Activated CD4-positive, alpha-beta T cell treated with anti-CD3 and anti-CD28 coated beads for 36 hours (primary cell): ENCODE data around the gene USP34. TPM values are rescaled to one million over a fixed set of nuclear protein-coding genes. Genes with fewer than 3 reads are reported as not detected.

Source experiments
- ATAC-seq: fragments of 200-7000 bp; cut with Tn5 transposase; one replicate; pipeline ENCODE4 v1.10.0; 2021; ENCODE audit warnings: mild to moderate bottlenecking, moderate library complexity
- CTCF ChIA-PET: fragments of 350-600 bp; sonication (Branson Sonifier 250); formaldehyde crosslinking; loops from one replicate; lab custom pipeline; 2021; ENCODE audit warnings: antibody characterized with exemption; lab: Charles Lee
- POLR2A ChIA-PET: fragments of 350-600 bp; sonication (Branson Sonifier 250); formaldehyde crosslinking; loops from one replicate; lab custom pipeline; 2021; ENCODE audit warnings: antibody characterized with exemption, inconsistent platforms; lab: Charles Lee
- DNase-seq: peaks from one replicate; pipeline ENCODE4 v3.0.0-alpha.2; 2020
- H3K27ac Mint-ChIP-seq: one replicate; pipeline ENCODE4 v1.8.0; 2021; ENCODE audit warnings: mixed read lengths
- H3K27me3 Mint-ChIP-seq: one replicate; pipeline ENCODE4 v1.8.0; 2021; ENCODE audit warnings: mixed read lengths
- H3K36me3 Mint-ChIP-seq: one replicate; pipeline ENCODE4 v1.8.0; 2021; ENCODE audit warnings: low read depth, mixed read lengths
- H3K4me1 Mint-ChIP-seq: one replicate; pipeline ENCODE4 v1.8.0; 2021; ENCODE audit warnings: mixed read lengths
- H3K4me3 Mint-ChIP-seq: one replicate; pipeline ENCODE4 v1.8.0; 2021; ENCODE audit warnings: mild to moderate bottlenecking, moderate library complexity, mixed read lengths
- H3K9me3 Mint-ChIP-seq: one replicate; pipeline ENCODE4 v1.8.0; 2021; ENCODE audit warnings: low read depth, mixed read lengths
- intact Hi-C, 2 experiments: fragments of 100-400 bp; cut with DNase I in 1 of 2; cut with micrococcal nuclease in 1 of 2; formaldehyde crosslinking; loops; one replicate each; pipeline versions ENCODE4 v1.14.2 to v1.15.1; 2022 to 2024; cut with DNase I, micrococcal nuclease
- total RNA-seq, 2 experiments: library from RNA; stranded (reverse); gene quantifications; one replicate each; pipeline ENCODE4 v1.2.3, GENCODE V29; 2021

The USP34 gene
- total RNA-seq, 2 experiments from 2014 or later: 63.7 to 67.6 TPM

DNA sequence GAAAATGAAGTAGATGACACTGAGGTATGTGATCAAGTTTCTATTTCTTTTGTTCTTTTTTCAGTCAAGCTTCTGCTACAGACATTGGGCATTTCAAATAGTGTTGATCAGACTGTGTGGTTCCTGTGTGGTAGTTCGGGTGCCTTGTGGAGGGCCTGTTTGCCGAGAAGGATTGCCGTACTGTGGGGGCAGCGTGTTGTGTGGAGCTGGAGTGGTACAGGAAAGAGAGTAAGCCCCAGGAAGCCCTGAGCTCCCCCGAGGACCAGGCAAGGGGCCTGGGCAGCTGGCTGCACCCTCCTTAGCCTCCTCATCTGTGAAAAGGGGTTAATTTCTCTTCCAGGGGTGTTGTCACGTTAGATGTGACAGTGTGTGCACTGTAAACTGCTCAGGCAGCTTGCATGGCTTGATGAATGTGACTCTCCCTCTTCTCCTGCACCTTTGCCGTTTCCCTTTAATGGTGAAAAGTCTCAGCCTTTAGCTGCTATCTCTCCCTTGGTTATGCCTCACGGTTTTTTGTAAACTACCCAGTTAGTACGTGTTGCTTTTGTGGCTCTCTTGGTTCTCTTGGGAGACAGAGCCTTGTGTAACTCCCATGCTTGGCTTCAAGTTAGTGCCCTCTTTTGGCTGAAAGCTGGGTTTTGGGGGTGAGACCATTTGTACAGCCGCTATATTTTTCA is 289.4 kb downstream of the USP34 start:
- intact Hi-C loops: no loop called here
- no peaks in the 10 kb centered on the region for H3K9me3 Mint-ChIP-seq
- H3K27ac Mint-ChIP-seq: no peak overlapping the region
- H3K36me3 Mint-ChIP-seq: peaks cover 73% of the 10 kb centered on the region
- no peak for ATAC-seq
- CTCF ChIA-PET: interaction anchor here (0.7 kb wide), 1 partner anchor 399 kb away, joined by 3 read pairs; no protein-coding TSS in a partner anchor
- H3K4me3 Mint-ChIP-seq: no peak overlapping the region
- H3K4me1 Mint-ChIP-seq: peaks cover 62% of the 10 kb centered on the region
- H3K27me3 Mint-ChIP-seq: no peaks in the 10 kb centered on the region
- POLR2A ChIA-PET: no interaction called here
- no peak for DNase-seq

DNA sequence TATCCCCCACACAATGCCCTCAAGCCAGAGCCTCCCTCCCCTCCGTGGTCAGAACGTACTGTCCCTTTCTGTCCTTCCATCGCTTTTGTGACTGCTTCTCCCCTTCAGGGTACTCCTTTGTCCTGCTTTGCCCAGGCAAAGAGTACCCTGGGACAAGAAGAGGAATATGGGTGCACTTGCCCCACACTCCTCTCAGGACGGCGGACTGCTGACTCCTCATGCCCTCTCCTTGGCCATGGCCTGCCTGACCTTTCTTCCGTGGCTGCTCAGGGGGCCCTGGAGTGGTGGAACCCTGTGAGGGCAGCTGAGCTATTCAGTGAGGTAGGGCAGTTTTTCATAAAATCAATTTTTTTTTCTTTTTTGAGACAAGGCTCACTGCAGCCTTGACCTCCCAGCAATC is 290.2 kb downstream of the USP34 start:
- Mint-ChIP-seq H3K4me3 (peak overlapping the region; percentile 86), H3K36me3 (peaks cover 66% of the 10 kb centered on the region), H3K27me3 (no peaks in the 10 kb centered on the region), H3K27ac (peak overlapping the region; percentile 94), H3K9me3 (no peaks in the 10 kb centered on the region), H3K4me1 (peaks cover 67% of the 10 kb centered on the region)
- DNase-seq (no peak), ATAC-seq (no peak)
- CTCF ChIA-PET: no interaction called here
- POLR2A ChIA-PET: no interaction called here
- intact Hi-C loops: no loop called here

DNA sequence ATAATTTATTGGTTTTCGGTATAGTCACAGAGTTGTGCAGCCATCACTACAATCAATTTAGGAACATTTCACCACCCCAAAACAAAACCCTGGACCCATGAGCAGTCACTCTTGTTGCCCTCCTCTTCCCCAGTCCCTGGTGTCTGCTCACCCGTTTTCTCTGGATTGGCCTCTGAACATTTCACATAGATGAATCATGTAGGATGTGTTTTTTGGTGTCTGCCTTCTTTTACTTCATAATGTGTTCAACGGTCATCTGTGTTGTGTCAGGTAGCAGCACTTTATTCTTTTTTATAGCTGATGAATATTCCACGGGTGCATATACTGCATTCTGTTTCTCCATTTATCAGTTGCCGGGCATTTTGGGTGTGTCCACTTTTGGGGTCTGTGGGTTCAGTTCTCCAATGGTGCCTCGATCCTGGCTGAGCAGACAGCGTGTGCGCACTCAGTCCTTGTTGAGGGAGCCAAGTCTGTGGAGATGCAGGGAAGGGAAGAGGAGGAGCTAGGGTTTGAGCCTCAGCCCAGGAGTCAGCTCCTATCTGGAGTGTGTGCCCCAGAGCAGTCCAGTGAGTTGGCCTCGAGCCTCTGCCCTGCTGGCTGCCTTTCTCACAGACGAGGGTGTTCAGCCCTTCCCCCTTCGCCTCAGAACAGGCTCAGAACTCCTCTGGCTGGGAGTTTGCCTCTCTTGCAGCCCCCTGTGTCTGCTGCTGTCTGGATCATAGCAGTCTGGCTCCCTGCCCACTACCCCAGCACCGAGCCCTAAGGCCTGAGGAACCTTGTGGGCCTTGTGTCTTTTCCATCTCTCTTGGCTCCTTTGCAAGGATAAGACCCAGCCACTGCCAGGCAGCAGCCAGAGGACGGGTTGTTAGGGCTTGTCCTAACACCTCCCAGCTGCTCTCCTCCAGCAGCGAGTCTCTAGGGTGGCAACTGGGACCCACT is 290.9 kb downstream of the USP34 start:
- POLR2A ChIA-PET: no interaction called here
- intact Hi-C loops: loop anchor here (5.0 to 10.0 kb wide), 6 partner anchors 113 to 1015 kb away; partner anchors contain the start of genes B3GNT2 (in 1 of the 2), PEX13 (in 1 of the 2), PUS10 (in 1 of the 2) and SANBR (in 1 of the 2)
- Mint-ChIP-seq H3K9me3 (no peaks in the 10 kb centered on the region), H3K4me1 (peaks cover 60% of the 10 kb centered on the region), H3K36me3 (peaks cover 60% of the 10 kb centered on the region), H3K27ac (peak overlapping the region; percentile 94), H3K27me3 (no peaks in the 10 kb centered on the region), H3K4me3 (peak overlapping the region; percentile 86)
- CTCF ChIA-PET: interaction anchor here (0.7 kb wide), 1 partner anchor 113 kb away, joined by 3 read pairs; no protein-coding TSS in a partner anchor
- no peak for ATAC-seq
- DNase-seq: no peak

DNA sequence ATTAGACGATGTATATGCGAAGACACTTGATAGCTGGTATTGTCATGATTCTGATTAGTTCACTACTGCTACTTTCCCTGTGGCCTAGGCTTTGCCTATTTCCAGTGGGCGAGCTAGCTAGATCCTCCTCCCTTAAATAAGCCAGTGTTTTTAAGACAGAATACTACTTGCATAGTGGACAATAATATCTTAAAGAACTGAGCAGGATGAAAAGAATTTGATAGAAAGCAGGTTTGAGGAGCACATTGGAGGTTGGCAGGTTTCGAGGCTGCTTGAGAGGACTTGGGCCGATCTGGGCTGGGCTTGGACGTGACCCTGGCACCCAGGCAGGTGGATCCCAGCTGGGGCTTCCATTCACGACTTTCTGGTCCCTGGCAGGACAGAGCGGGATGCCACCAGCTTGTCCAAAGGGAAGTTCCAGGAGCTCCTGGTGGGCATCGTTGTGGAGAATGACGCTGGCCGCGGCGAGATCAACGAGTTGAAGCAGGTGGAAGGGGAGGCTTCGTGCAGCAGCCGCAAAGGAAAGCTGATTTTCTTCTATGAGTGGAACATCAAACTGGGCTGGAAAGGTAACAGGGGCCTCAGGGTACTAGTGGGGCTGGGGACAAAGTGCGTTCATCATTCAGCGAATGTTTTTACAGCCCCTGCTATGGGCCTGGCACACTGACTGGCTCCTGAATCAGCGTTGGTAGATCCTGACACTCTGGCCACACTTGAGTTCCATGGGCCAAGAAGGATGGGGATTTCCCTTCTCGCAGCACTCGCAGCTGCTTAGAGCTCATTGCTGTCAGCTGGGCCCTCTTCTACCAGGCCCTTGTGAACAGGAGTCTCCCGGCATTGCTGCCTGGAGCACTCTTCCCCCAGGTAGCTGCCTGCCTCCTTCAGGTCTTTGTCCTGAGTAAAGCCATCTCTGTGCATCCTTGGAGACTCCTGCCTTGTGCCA is 292.0 kb downstream of the USP34 start:
- ATAC-seq (no peak), DNase-seq (peak; percentile 50)
- Mint-ChIP-seq H3K36me3 (peaks cover 52% of the 10 kb centered on the region), H3K4me1 (peaks cover 60% of the 10 kb centered on the region), H3K4me3 (peak overlapping the region; percentile 86), H3K27me3 (no peaks in the 10 kb centered on the region), H3K9me3 (no peaks in the 10 kb centered on the region), H3K27ac (peak overlapping the region; percentile 94)
- POLR2A ChIA-PET: interaction anchor here (0.6 to 1.0 kb wide), 2 partner anchors 34 to 397 kb away, joined by 3 to 7 read pairs; no protein-coding TSS in a partner anchor
- intact Hi-C loops: loop anchor here (5.0 to 10.0 kb wide), 6 partner anchors 112 to 1016 kb away; partner anchors contain the start of genes B3GNT2 (in 1 of the 2), PEX13 (in 1 of the 2), PUS10 (in 1 of the 2) and SANBR (in 1 of the 2)
- CTCF ChIA-PET: interaction anchor here (0.7 to 1.0 kb wide), 3 partner anchors 9 to 43 kb away, joined by 3 to 5 read pairs (median 3); no protein-coding TSS in a partner anchor

DNA sequence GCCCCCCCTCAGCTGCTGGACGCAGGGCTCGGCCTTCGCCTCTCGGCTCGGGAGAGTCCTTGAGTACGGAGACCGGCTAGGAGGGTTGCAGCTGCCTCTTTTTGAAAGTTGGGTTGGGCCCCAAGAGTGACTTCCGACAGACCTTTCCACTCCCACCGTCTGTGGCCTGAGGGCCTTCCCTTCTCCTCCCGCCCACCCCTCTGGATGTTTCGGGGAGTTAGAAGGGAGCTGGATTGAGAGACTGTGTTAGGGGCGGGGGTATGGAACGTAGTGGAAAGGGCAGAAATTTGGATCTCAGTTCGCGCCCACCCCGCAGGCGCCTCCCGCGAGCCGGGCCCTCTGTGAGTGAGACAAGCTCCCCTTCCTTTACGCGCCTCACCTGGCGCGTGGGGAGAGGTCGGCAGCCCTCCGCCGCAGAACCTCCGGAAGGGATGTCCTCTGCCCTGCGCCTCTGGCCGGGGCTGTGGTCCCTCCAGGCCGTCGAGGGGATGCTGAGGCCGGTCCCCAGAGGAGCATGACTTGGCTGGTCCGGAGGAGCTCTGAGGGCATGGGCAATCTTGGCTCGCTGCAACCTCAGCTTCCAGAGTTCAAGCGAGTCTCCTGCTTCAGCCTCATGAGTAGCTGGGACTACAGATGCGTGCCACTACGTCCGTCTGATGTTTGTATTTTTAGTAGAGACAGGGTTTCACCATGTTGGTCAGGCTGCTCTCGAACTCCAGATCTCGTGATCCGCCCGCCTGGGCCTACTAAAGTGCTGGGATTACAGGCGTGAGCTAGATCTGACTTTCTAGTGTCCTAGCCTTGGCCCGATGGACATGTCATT is 292.9 kb downstream of the USP34 start:
- Mint-ChIP-seq H3K36me3 (peaks cover 43% of the 10 kb centered on the region), H3K27me3 (no peaks in the 10 kb centered on the region), H3K9me3 (no peaks in the 10 kb centered on the region), H3K27ac (peak overlapping the region; percentile 94), H3K4me3 (peak overlapping the region; percentile 86), H3K4me1 (peaks cover 53% of the 10 kb centered on the region)
- CTCF ChIA-PET: interaction anchor here (0.6 to 1.0 kb wide), 6 partner anchors 10 to 180 kb away, joined by 3 to 5 read pairs (median 3); no protein-coding TSS in a partner anchor
- peak; percentile 56 for DNase-seq
- peak; percentile 10 for ATAC-seq
- intact Hi-C loops: loop anchor here (1.0 to 10.0 kb wide), 19 partner anchors 33 to 1017 kb away; partner anchors contain the start of genes PEX13 (in 2 of the 2), REL (in 2 of the 2), SANBR (in 2 of the 2) and XPO1 (in 2 of the 2)
- POLR2A ChIA-PET: interaction anchor here (0.6 to 1.4 kb wide), 4 partner anchors 15 to 396 kb away, joined by 3 to 7 read pairs (median 3); no protein-coding TSS in a partner anchor

DNA sequence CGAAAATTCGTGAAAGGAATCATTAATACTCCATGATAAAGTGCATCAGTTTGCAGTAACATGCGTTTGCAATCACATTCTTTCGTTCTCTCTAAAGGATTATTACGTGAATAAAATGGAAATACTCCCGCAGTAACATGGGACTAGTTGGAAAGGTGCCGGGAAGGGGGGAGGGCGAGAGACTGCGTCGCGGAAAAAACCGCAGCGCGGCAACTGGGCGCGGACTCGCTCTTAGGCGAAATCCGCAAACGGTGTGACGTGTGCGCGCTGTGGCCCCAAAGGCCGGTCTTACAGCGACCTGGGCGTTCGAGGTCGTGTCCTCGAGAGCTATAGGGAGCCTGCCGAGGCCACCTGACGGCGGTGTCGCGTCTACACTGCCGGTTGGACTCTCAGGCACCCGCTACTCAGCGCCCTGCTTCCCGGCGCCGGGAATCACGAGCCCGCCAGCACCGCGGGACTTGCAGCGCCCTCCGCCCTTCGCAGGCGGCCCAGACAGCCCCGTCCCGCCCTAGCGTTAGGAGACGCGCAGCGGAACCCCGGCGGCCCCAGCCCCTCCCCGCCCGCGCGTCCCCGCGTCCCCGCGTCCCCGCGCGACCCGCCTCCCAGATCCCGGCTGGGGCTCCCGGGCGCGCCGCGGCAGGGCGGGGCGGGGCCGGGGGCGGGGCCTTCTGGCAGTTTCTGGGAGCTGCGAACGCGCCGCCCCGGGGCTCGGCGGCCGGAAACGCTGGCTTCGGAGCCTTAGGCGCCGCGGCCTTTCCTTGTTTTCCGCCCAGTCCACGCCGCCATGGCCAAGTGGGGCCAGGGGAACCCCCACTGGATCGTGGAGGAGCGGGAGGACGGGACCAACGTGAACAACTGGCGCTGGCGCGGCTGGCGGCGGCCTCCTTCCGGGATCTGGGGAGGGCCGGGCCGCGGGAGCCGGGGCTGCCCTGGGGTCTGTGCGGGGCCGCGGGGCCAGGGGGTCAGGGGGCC is 293.8 kb downstream of the USP34 start:
- intact Hi-C loops: loop anchor here (1.0 to 10.0 kb wide), 19 partner anchors 32 to 1018 kb away; partner anchors contain the start of genes PEX13 (in 2 of the 2), REL (in 2 of the 2), SANBR (in 2 of the 2) and XPO1 (in 2 of the 2)
- no peaks in the 10 kb centered on the region for H3K27me3 Mint-ChIP-seq
- peaks cover 46% of the 10 kb centered on the region for H3K4me1 Mint-ChIP-seq
- peak; percentile 97 for DNase-seq
- H3K36me3 Mint-ChIP-seq: peaks cover 35% of the 10 kb centered on the region
- peak; percentile 90 for ATAC-seq
- ChIA-PET POLR2A (interaction anchor here (1.4 to 1.8 kb wide), 2 partner anchors 15 to 32 kb away, joined by 3 to 9 read pairs; no protein-coding TSS in a partner anchor), CTCF (interaction anchor here (0.6 to 1.3 kb wide), 5 partner anchors 8 to 179 kb away, joined by 3 to 4 read pairs (median 3); no protein-coding TSS in a partner anchor)
- no peaks in the 10 kb centered on the region for H3K9me3 Mint-ChIP-seq
- H3K27ac Mint-ChIP-seq: peak overlapping the region; percentile 76
- H3K4me3 Mint-ChIP-seq: peak overlapping the region; percentile 86

DNA sequence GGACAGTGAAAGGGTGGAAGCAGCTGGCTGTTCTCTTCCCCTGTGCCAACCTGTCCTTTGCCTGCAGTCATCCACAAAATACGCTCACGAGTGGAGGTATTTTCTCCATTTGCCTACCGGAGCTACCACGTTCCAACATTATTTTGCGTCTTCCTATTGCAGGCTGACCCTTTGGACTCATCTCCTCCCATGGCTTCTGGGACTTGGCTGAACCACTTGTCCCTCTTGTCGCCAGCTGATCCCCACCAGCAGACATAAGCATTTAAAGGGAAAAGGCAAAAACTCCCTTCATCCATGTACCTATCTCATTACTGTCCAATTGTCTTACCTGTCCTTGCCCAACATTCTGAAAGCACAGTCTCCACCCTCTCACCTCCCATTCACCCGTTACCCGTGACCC is 295.9 kb downstream of the USP34 start:
- no peak for DNase-seq
- CTCF ChIA-PET: interaction anchor here (0.6 to 1.0 kb wide), 2 partner anchors 10 to 39 kb away, joined by 3 read pairs; no protein-coding TSS in a partner anchor
- Mint-ChIP-seq H3K9me3 (no peaks in the 10 kb centered on the region), H3K27ac (no peak overlapping the region), H3K4me1 (peaks cover 26% of the 10 kb centered on the region), H3K27me3 (no peaks in the 10 kb centered on the region), H3K36me3 (peaks cover 17% of the 10 kb centered on the region), H3K4me3 (peak overlapping the region; percentile 1)
- intact Hi-C loops: loop anchor here (5.0 to 10.0 kb wide), 6 partner anchors 108 to 1020 kb away; partner anchors contain the start of genes B3GNT2 (in 1 of the 2), PEX13 (in 1 of the 2), PUS10 (in 1 of the 2) and SANBR (in 1 of the 2)
- no peak for ATAC-seq
- POLR2A ChIA-PET: no interaction called here

DNA sequence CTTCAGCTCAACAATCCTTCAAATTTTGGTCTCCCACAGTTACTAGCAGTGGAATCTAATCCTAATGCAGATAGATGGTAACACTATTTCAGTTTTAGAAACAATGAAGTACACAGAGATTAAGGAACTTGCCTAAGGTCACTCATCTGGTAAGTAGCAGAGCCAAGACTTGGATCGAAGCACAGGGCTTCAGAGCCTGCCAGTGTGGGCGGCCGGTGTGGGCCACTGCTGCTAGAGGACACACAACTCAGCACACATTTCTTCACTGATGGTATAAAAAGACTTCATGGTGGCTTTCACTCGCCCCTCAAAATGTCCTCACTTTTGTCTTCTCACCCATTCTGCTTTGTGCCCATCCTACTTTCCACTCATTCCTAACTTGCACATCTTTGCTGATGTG is 297.8 kb downstream of the USP34 start:
- Mint-ChIP-seq H3K36me3 (peaks cover 3% of the 10 kb centered on the region), H3K27ac (no peak overlapping the region), H3K9me3 (no peaks in the 10 kb centered on the region), H3K4me1 (peaks cover 8% of the 10 kb centered on the region), H3K27me3 (no peaks in the 10 kb centered on the region), H3K4me3 (no peak overlapping the region)
- no peak for ATAC-seq
- ChIA-PET POLR2A (no interaction called here), CTCF (no interaction called here)
- DNase-seq: no peak
- intact Hi-C loops: loop anchor here (10.0 kb wide), 2 partner anchors 368 to 1022 kb away; partner anchors contain the start of gene B3GNT2 (in 1 of the 2)
